ENCODE measurements around the gene GARRE1.

GRCh38 chr19:34282611-34283519 is 28.5 kb downstream of the GARRE1 start:
- TF ChIP-seq EZH2 (IDR thresholded peaks at IDR 0.05; ENCODE audit: borderline replicate concordance), result no peak
- TF ChIP-seq, protein P1, sequence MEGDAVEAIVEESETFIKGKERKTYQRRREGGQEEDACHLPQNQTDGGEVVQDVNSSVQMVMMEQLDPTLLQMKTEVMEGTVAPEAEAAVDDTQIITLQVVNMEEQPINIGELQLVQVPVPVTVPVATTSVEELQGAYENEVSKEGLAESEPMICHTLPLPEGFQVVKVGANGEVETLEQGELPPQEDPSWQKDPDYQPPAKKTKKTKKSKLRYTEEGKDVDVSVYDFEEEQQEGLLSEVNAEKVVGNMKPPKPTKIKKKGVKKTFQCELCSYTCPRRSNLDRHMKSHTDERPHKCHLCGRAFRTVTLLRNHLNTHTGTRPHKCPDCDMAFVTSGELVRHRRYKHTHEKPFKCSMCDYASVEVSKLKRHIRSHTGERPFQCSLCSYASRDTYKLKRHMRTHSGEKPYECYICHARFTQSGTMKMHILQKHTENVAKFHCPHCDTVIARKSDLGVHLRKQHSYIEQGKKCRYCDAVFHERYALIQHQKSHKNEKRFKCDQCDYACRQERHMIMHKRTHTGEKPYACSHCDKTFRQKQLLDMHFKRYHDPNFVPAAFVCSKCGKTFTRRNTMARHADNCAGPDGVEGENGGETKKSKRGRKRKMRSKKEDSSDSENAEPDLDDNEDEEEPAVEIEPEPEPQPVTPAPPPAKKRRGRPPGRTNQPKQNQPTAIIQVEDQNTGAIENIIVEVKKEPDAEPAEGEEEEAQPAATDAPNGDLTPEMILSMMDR (IDR thresholded peaks at IDR 0.05; ENCODE audit: poor library complexity), result no peak
